ENCODE data around the gene OR10V1.

- no peak for TF ChIP-seq POLR2A (IDR thresholded peaks at IDR 0.05; ENCODE audit: low read depth, low read length)
- TF ChIP-seq POLR2AphosphoS5 (IDR thresholded peaks at IDR 0.05; ENCODE audit: low read depth, low read length), result no peak
- no peak for TF ChIP-seq TAF1 (IDR thresholded peaks at IDR 0.05; ENCODE audit: low read depth, low read length)
- no peak for TF ChIP-seq SPI1 (IDR thresholded peaks at IDR 0.05; ENCODE audit: low read depth, low read length)
Observed at GRCh38 chr11:59753650-59754493, 40.2 kb upstream of the OR10V1 start.

Data from GM12891 (cell line).